Activated gamma-delta T cell treated with anti-CD3 and anti-CD28 coated beads, Interleukin-2, amount 50 U/mL, for 16 hours (primary cell): ENCODE data around the gene GPX8.
A peak's percentile ranks its signal among the peaks of the same experiment; 100 is the strongest.

Experiments used
- DNase-seq: peaks from one replicate; pipeline ENCODE4 v3.0.0-alpha.2; 2020; ENCODE audit warnings: low read depth

Gene GPX8

GRCh38 chr5:55159763-55160492 is at the start of gene GPX8:
TSS of gene GPX8 (plus strand) at chr5:55160171. CDS start at chr5:55160193, 22 bp downstream.
- no peak for DNase-seq

DNA sequence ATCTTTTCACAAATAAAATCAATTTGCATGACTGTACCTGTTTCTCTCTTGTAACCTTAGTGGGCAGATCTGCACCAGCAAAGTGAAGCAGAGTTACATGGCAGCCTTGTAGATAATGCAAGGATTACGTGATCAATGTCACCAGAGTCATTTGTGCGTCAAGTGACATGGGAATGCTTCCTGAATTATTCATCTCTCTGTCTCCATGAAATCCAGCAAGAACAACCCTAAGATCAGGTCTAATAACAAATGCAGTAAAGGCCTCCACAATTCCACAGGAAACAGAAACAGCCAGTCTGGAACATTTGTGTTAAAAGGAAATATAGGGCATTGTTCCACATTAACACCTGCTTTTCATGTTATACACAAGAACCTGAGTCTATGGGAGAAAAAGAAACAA is 49.8 kb upstream of the GPX8 start:
- DNase-seq = no peak

DNA sequence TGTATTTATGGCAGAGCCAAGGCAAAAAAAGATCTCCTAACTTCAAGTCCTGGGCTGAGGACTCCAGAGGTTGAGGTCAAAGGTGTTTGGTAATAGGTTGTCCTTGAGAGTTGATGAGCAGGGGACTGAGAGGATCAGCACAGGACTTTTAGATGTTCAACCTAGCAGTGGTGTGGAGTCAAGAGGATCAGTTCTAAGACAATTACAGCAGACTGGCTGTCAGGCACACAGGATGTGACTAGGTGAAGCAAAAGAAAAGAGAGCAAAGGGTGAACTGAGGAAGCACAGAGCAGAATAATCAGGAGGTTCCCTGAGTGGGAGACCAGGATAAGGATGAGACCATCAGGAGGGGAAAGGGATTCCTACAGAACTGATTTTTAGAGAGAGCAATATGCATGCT is 46.6 kb upstream of the GPX8 start:
- no peak for DNase-seq

DNA sequence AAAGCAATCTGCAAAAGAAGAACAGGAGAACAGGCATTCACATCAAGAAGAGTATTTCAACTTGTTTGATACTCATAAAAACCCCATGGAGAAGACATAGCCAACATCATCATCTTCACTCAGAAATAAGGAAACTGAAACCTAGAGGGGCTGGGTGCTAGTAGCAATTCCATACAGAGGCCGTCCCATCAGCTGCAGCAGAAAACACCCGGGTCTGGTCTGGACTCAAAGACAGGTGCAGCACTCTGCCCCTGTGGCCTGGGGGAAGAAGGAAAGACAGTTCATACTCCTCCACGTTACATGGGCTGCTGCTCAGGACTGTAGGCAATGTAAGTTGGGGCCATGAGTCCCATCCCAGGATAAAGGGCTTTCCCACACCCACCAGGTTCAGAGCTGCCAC is 45.9 kb upstream of the GPX8 start:
- DNase-seq = no peak

DNA sequence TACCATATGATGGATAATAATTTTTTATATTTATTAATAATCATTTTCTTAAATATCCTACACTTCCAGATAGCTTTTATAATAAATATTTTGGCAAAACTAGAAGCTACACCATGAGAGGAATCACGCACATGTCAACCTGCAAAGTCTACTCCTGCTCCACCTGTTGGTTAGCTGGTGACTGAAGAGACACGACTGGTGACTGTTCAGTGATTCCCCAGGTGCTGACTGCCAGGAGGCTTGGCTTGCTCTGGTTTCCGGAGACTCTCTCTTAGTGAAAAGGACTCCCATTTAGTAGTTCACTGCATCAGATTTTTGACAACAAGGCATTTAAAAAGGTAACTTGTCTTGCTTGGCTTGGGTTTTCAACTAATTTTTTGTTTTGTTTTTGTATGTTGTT is 36.6 kb upstream of the GPX8 start:
- no peak for DNase-seq

DNA sequence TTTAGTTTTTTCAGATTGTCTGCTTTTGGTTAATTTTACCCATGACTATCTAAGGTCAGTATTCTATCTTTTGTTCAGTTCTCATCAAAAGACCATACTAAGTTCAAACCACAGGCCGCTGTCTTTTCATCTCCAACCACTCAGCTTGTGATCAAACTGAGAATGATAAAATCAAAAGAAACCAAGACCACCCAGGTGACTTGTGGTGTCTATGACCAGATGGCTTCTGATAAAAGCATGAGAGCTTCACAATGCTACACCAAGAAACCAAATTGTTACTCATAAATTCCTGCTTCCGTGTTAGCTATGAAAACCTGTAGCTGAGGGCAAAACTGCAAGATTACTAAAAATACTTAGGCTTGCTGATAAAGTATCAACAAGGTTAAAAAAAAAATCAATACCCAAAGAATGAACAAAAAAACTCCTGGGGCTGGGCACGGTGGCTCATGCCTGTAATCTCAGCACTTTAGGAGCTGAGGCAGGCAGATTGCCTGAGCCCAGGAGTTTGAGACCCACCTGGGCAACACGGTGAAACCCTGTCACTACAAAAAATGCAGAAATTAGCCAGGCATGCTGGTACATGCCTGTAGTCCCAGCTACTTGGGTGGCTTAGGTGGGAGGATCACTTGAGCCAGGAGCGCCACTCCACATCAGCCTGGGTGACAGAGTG is 25.8 kb upstream of the GPX8 start:
- no peak for DNase-seq

DNA sequence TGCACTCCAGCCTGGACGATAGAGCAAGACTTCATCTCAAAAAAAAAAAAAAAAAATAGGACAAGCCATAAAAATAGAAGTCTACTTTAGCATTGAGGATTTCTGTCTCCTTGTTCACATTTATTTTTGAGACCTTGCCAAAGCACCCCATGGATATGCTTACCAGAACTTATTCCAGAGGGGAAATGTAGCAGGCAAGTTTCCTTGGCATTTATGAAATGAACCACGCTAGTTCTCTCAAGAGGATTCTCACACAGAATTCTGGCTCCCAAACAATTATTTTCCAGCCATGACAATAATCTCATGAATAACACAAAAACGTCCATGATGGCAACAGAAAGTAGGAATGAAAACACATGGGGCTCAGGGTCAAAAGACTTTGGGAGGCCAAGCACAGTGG is 23.4 kb upstream of the GPX8 start:
- DNase-seq = no peak

DNA sequence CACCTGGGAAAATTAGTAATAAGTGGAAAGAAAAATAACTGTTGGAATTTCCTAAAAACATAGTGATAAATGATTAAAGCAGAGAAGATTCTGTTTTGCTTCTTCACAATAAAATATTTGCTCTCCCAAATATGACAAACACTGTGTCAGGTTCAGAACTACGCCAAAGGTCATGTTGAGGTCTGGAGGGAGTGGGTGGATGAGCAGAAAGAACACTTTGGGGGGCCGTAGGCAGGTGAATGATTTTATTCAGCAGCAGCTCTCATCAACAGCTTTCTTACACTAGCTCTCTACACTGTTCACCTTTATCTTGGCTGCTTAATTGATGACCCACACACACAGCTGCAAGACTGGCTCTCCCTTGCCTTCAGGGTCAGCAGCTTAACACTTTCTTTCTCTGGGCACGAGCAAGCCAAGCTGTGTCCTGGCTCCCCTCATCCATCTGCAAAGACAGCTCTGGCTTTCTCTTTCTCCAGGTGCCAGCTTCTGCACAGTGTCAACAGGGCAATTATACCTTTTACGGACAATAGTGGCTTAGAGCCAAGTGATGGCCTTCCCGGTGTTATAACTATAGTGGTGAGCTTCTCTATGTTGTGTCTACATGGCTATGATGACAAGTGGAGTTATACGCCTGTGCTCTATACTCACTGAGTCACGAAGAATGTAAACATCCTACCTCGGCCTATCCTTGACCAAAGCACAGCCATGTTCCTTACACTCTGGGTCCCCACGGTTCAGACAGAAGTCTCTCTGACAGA is 18.9 kb upstream of the GPX8 start:
- no peak for DNase-seq

- no peak for DNase-seq
Observed at GRCh38 chr5:55141945-55142690, 17.9 kb upstream of the GPX8 start.

DNA sequence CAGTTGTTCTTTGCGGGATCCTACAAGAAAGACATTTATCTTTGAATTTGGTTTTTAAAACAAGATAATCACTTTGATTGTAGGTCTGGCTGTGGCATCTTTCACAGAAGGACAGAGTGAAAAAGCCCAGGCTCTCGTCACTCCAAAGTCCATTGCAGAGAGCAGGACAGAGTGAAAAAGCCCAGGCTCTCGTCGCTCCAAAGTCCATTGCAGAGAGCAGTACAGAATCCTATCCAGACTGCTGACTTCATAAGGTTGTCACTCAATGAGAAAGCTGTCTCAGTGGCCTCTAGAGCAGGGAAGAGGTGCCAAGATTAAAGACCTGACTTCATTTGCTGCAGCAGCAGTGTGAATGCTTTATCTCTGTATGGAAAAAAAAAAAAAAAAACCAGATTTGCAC is 16.3 kb upstream of the GPX8 start:
- DNase-seq = no peak

- no peak for DNase-seq
Observed at GRCh38 chr5:55146080-55146479, 13.9 kb upstream of the GPX8 start.

DNA sequence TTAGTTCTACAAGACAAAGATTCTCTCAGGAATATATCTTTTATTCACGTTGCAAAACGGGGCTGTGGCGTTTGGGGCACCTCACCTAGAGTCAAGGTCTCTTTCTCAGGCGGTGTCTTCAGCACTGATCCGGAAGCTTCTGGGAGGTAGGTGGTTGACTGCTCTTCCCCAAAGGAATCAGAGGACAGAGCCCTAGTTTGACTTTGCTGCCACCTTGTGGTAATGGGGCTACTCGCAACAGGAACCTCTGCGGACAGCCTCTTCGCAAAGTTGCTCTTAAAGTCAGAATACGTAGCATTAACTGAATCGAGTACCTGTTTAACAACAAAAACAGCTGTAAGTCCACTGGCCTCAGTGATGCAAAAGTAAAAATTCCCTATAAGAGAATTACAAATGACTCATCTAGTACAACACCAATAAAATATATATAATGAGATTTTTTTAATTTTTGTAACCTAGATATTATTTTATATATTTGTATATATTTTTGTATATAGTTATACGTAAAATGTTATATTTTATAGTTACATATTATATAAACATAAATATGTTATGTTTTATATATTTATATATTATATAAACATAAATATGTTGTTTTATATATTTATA is 13.3 kb upstream of the GPX8 start:
- DNase-seq = peak; percentile 76

DNA sequence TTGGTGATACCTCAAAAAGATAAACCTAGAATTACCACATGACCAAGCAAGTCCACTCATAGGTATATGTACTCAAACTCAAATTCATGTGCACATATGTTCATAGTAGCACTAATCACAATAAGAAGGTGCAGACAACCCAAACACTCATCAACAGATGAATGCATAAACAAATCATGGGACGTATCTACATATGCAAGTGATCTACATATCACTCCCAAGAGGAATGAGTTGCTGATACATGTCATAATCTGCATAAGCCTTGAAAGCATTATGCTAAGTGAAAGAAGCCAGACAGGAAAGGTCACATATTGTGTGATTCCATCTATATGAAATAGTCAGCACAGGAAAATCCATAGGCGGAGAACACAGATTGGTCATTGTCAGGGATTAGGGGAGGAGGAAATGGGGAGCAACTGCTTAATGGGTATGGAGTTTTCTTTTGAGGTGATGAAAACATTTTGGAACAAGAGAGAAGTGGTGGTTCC is 10.6 kb upstream of the GPX8 start:
- no peak for DNase-seq

DNA sequence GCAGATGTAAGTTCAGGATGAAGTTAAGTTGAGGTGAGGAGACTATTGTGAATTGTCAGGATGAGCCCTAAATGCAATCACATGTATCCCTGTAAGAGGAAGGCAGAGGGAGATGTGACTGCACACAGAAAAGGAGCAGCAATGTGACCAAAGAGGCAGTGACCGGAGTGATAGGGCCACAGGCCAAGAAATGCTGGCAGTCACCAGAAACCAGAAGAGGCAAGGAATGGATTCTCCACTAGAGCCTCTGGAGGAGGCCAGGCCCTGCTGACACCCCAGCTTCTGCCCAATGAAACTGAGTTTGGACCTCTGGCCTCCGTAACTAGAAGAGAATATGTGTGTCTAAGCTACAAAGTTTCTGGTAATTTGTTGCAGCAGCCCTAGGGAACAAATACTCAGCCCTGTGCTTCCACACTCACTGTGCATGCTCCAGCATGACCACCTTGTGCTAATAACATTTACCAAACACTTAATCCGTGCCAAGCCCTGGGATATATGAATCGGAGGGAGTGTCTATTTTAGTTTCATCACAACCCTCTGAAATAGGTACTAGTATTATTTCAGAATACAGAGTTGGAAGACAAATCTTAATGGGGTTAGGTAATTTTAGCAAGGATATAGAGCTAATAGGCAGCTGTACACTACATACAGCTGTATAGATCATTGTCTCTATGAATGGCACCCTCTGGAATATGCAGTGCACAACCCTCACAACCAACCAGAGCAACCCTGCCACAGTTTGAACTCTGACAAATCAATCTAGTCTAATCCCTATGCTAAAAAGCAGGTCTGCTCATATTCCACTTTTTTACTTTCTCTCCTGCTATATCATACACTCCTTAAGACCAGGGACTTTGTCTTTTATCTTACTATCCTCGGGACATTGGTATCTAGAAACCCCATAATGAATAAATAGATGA is 7.8 kb upstream of the GPX8 start:
- no peak for DNase-seq

GRCh38 chr5:55154873-55155272 is 5.1 kb upstream of the GPX8 start:
- DNase-seq = no peak

DNA sequence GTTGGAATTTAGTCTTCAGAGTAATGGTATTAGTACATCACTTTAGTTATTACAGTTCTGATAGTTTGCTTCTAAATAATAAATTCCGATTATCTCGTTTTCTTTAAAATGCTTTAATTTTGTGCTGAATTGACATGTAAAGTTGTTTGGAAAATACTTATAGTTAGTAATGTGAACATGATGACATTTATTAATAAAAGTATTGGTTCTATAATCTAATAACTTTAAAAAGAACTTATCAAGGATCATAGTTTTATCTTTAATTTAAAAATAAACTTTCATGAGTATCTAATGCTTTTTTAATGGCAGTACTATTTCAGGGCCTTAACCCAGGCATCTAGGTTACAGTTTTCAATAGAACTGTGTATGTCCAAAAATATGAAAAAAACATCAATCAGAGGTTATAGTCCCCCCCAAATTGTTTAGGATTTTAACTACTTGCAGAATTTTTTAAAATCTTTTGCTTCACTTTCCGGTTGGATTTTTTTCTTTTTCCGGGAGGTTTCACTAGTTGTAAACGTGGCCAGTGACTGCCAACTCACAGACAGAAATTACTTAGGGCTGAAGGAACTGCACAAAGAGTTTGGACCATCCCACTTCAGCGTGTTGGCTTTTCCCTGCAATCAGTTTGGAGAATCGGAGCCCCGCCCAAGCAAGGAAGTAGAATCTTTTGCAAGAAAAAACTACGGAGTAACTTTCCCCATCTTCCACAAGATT is 680 bp downstream of the GPX8 start:
- no peak for DNase-seq

DNA sequence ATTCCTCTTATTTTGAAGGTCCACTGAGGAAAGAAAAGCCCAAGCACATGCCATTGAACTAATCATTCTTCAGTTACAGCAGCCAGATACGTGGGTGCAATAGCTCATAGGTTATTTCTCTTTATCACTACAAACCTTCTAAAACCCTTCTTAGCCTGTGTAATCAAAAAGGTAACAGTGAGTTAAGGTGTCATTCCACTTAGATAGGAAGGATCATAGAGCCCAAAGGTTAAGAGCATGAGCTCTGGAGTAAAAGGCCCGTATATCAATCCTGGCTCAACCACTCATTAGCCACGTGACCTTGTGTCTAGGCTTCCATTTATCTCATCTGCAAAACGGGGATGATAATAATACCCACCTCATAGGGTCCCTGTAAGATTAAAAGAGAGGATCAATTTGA is 2.7 kb downstream of the GPX8 start:
- no peak for DNase-seq

- DNase-seq = no peak
Observed at GRCh38 chr5:55171471-55171870, 11.5 kb downstream of the GPX8 start.

- peak; percentile 39 for DNase-seq
Observed at GRCh38 chr5:55172051-55172899, 12.3 kb downstream of the GPX8 start.
